Stimulated activated CD4-positive, alpha-beta T cell treated with anti-CD3 and anti-CD28 coated beads, Interleukin-12 subunit alpha, Interleukin-12 subunit beta, amount 100 ng/mL, for 24 hours (primary cell): ENCODE results near the gene TOMM20.
A peak's percentile ranks its signal among the peaks of the same experiment; 100 is the strongest.
"Not testable (repeated sequence)": the region's sequence is repeated elsewhere in the genome, so short reads cannot be mapped to it uniquely, and the experiment has no call there.

Experiments used
- DNase-seq, 2 experiments: peaks; one replicate each; pipeline ENCODE4 v3.0.0-alpha.2; 2020; ENCODE audit warnings: low read depth in 2 of 2

TOMM20 gene

DNA sequence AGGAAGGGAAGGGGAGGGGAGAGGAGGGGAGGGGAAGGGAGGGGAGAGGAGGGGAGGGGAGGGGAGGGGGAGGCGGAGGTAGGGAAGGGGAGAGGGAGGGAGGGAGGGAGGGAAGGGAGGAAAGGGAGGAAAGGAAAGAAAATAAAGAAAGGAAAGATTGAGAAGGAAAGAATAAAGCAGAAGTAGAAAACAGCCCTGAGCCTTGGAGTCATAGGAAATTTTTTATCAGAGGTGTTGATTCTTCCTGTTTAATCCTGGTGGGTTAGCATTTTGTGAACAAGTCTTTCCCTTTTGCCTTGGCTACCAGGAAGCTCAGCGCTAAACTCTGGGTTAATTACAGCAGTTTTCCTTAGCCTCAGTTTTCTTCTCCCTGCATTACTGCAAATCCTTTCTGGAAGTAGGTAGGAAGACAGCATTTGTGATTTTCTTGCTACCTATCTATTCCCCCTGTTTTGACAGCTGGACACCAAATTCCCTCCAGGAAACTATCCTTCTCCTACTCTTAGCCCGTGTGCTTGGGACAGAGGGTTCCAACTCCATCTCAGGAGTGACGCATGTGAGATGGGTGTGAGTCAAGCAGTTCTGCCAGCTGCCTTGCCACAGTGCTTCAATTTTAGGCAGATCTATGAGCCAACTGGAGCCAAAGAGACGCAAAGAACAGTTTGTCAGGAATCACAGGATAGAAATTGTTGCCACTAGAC, 26.9 kb downstream of the TOMM20 start:
- no peak for DNase-seq

DNA sequence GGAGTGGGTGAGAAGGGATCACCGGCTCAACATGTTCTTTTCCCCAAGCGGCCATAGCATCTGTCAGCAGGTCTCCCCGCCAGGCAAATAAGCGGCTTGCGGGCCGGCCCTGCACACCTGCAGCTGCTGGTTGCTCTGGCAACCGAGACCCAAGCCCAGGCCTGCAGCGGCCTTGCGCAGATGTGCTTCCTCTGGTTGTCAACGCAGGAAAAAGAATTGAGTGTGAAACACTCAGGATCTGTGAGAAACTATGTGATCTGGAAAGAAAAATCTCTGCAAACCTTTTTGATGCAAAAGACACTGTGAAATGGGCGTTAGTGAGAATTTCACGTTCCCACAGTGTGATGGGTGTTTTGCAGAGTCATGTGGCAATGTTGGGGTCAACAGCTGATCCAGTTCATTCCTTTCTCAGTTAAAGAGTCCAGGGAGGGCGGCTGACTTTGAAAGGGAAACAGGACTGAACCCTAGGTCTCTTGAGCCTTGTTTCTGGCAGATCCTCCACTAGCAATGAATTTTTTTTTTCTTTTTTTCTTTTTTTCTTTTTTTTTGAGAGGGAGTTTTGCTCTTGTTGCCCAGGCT, 28.4 kb downstream of the TOMM20 start:
- DNase-seq: no peak

DNA sequence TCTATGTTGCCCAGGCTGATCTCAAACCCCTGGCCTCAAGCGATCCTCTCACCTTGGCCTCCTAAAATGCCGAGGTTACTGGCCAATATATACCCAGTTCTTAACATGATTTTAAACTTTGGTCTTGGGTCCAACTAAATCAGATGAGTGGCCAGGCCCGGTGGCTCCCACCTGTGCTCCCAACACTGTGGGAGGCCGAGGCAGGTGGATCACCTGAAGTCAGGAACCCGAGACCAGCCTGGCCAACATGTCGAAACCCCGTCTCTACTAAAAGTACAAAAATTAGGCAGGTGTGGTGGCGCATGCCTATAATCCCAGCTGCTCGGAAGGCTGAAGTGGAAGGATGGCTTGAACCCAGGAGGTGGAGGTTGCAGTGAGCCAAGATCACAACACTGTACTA, 29.6 kb downstream of the TOMM20 start:
- no peak for DNase-seq

- no peak for DNase-seq
Measured at GRCh38 chr1:235098547-235098946, 30.1 kb downstream of the TOMM20 start.

- DNase-seq: not testable (repeated sequence)
Measured at GRCh38 chr1:235097501-235097900, 31.1 kb downstream of the TOMM20 start.

GRCh38 chr1:235095938-235096562, 32.6 kb downstream of the TOMM20 start:
- DNase-seq: no peak

- peak; percentile 65 to 83 for DNase-seq
Measured at GRCh38 chr1:235093696-235094592, 34.7 kb downstream of the TOMM20 start.

DNA sequence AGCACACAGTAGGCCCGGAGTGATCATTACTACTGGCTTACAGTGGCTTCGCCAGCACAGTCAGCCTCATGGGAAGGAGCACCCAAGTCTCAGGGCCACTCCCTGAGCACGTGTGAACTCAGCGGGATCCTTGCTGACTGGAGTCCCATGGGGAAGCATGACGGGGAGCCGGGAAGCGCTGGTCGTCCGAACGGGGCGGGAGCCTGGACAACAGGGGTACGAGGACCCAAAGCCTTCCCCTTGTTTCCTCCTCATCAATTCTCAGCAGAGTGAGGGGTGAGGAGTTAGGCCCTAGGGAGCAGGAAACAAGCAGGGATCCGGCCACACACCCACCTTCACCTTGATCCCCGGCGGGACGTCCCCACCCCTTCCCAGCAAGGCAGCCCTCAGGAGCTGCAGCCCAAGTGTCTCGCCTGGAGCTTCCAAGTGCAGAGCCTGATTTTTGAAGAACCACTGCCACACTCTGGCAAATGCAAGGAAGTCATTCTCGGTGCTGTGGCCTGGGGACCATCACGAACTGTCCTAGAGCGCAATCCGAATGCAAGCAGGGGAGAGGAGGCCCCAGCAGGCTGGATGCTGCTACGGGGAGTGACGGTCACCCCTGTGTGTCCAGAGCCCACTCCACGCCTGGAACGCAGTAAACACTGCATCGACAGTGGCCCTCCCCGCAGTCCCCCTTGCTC, 35.5 kb downstream of the TOMM20 start:
- no peak for DNase-seq

DNA sequence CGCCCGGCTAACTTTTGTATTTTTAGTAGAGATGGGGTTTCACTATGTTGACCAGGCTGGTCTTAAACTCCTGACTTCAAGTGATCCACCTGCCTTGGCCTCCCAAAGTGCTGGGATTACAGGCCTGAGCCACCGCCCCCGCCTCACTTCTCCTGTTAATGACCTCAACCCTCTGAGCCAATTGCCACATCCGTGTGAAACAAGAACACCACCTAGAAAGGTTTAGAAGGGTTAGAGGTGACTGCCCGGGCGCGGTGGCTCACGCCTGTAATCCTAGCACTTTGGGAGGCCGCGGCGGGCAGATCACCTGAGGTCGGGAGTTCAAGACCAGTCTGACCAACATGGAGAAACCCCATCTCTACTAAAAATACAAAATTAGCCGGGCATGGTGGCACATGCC, 36.2 kb downstream of the TOMM20 start:
- DNase-seq: not testable (repeated sequence)

GRCh38 chr1:235092045-235092406, 36.6 kb downstream of the TOMM20 start:
- DNase-seq: not testable (repeated sequence)

DNA sequence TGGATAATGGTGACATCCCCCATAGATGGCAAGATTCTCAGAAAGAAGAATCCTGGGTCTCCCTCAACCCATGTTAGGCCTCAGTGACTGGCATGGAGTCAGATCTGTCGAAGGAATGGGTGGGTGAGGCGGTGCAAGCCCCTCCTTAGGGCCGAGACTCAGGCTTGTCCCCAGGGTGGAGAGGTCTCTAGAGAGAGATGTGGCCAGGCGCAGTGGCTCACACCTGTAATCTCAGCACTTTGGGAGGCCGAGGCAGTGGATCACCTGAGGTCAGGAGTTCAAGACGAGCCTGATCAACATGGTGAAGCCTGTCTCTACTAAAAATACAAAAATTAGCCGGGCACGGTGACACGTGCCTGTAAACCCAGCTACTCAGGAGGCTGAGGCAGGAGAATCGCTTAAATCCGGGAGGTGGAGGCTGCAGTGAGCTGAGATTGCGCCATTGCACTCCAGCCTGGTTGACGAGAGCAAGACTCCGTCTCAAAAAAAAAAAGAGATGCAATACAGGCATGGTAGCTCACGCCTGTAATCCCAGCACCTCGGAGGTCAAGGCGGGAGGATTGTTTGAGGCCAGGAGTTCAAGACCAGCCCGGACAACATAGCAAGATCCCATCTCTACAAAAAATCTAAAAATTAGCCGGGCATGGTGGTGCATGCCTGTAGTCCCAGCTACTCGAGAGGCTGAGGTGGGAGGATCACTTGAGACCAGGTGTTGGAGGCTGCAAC, 37.2 kb downstream of the TOMM20 start:
- DNase-seq: not testable (repeated sequence)

DNA sequence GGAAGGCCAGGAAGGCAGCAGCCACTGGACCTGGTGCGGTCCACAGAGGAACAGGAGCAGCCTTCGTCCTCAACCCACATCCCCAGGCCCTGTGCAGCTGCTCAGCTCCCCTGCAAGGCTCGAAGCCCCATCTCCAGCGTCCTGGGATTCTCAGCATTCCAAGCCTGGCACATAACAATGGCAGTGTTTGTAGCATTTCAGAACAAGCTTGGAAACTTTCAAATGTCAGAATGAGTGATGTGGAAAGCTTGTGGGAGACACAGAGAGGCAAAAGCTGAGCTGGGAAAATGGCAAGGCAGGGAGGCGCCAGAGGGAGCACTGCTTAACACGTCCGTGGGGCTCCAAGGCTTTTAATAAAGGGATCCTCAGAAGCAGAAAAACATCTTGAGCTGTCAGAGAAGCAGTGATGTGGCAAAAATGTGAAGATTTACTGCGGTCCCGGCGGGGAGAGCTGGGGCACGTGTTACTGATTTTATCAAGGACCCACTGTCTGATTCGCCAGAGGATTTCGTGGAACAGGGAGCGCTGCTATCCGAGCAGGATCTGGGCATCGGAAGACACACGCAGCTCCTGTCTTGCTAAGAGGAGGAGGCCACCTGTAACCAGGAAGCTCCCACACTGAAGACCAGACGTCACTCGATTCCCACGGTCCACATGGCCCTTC, 38.1 kb downstream of the TOMM20 start:
- DNase-seq: no peak

DNA sequence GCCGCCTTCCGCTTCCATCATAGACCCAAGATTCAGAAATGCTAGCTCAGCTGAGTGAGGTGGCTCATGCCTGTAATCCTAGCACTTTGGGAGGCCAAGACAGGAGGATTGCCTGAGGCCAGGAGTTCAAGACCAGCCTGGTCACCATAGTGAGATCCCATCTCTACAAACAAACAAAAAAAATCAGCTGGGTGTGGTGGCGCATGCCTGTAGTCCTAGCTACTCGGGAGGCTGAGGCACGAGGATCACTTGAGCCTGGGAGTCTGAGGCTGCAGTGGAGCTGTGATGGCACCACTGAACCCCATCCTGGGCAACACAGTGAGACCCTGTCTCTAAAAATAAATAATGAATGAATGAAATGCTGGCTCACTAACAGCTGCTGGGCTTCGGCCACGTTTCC, 39.7 kb downstream of the TOMM20 start:
- no peak for DNase-seq

GRCh38 chr1:235088430-235088829, 40.2 kb downstream of the TOMM20 start:
- DNase-seq: no peak

DNA sequence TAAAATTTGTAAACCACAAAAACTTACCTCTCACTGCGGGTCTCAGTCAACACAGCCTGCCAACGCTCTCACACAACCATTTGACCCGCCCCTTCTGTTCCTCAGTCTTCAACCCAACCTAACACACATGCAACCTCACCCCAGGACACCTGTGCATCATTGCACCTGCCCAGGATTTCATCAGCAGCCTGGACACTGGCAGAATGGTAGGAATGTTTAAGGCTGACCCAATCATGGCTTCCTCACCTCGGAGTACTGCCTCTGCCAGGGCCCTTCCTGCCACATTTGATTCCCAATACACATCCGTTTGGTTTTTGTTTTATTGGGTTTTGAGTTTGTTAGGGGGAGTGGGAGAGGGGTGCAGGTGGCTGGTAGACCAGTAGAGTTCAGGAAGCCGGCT, 40.7 kb downstream of the TOMM20 start:
- no peak for DNase-seq

- not testable (repeated sequence) for DNase-seq
Measured at GRCh38 chr1:235085411-235086117, 43.1 kb downstream of the TOMM20 start.

DNA sequence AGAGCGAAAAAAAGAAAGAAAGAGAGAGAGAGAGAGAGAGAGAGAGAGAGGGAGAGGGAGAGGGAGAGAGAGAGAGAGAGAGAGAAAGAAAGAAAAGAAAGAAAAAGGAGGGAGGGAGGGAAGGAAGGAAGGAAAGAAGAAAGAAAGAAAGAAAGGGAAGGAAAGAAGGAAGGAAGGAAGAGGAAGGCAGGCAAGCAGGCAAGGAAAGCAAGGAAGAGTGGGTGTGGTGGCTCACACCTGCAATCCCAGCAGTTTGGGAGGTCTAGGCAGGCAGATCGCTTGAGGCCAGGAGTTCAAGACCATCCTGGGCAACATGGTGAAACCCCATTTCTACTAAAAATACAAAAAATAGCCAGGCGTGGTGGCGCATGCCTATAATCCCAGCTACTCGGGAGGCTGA, 47.8 kb downstream of the TOMM20 start:
- DNase-seq: not testable (repeated sequence)

DNA sequence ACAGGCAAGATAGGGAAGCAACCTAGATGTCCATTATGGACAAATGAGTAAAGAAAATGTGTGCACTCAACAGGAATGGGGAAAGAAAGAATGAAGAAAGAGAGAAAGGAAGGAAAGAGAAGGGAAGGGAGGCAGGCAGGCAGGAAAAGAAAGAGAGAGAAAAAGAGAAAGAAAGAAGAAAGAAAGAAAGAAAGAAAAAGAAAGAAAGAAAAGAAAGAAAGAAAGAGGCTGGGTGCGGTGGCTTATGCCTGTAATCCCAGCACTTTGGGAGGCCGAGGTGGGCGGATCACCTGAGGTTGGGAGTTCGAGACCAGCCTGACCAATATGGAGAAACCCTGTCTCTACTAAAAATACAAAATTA, 48.4 kb downstream of the TOMM20 start:
- not testable (repeated sequence) for DNase-seq

DNA sequence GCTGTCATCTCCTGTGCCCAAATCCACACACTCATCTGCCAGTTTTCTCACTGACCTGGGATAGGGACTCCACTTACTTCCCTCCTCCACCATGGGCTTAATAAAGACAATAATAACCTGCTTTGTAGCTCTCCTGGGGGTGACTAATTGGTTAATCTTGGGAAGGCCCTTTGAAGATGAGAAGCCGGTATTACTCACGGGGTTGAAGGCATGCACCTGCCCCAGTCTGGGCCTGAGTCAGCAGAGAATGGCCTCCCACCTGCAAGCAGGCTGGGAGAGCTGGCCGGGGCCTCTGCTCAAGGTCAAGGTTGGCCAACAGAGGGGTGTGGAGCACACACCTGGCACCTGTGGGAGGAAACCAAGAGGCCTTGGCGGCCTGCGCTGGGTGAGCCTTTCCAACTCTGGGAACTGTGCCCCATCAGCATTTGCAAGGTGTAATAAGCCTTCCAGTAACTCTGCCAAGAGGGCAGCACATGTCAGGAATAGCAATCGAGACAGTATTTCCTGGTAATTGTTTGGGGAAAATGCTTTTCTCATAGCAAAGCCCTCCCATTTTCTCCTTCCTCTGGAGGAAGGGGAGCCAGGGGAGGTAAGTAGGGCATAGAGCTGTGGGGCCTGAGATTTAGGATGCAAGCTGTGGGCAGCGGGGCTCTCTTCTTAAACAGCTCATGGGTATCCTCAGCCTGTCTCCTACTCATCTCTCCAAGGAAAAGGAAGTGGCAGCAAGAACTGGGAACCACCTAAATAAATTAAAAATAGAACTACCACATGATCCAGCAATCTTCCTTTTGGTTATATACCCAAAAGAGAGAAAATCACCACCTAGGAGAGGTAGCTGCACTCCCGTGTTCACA, 49.0 kb downstream of the TOMM20 start:
- DNase-seq: no peak
